Measurements from ENCODE around the gene RIN3.

GRCh38 chr14:92567173-92567725, 53.7 kb downstream of the RIN3 start:
- TF ChIP-seq, protein P1, sequence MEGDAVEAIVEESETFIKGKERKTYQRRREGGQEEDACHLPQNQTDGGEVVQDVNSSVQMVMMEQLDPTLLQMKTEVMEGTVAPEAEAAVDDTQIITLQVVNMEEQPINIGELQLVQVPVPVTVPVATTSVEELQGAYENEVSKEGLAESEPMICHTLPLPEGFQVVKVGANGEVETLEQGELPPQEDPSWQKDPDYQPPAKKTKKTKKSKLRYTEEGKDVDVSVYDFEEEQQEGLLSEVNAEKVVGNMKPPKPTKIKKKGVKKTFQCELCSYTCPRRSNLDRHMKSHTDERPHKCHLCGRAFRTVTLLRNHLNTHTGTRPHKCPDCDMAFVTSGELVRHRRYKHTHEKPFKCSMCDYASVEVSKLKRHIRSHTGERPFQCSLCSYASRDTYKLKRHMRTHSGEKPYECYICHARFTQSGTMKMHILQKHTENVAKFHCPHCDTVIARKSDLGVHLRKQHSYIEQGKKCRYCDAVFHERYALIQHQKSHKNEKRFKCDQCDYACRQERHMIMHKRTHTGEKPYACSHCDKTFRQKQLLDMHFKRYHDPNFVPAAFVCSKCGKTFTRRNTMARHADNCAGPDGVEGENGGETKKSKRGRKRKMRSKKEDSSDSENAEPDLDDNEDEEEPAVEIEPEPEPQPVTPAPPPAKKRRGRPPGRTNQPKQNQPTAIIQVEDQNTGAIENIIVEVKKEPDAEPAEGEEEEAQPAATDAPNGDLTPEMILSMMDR (IDR thresholded peaks at IDR 0.05): no peak
- no peak for TF ChIP-seq ZFX (IDR thresholded peaks at IDR 0.05; ENCODE audit: borderline replicate concordance)
